Measurements from ENCODE around the gene SGCE.

- no peak for TF ChIP-seq CTCF (IDR thresholded peaks at IDR 0.05)
- TF ChIP-seq ZBTB43 (CRISPR knock-in tag; IDR thresholded peaks at IDR 0.05): no peak
- TF ChIP-seq FOXJ3 (CRISPR knock-in tag; IDR thresholded peaks at IDR 0.05; ENCODE audit: borderline replicate concordance): no peak
- TF ChIP-seq NR1H2 (CRISPR knock-in tag; IDR thresholded peaks at IDR 0.05): no peak
Measured at GRCh38 chr7:94616855-94617254, 39.1 kb downstream of the SGCE start.

Data from WTC11 (cell line).